HCT116 (cell line): ENCODE data around the gene RNF220. TPM values are rescaled to one million over a fixed set of nuclear protein-coding genes. Genes with fewer than 3 reads are reported as not detected.

Experiments used
- ATAC-seq: fragments of 200-7000 bp; cut with Tn5 transposase; 2 replicates; pipeline ENCODE4 v1.9.1; 2020; ENCODE audit warnings: mild to moderate bottlenecking, moderate library complexity
- BruUV-seq: library from RNA; stranded (reverse); fragments of 400-500 nt; replicated peaks from 2 replicates; lab custom pipeline; 2021; lab: Mats Ljungman, UMichigan
- CTCF ChIA-PET: fragments of 300-600 bp; sonication (Branson Sonifier 250); formaldehyde crosslinking; loops from one replicate; lab custom pipeline; 2021; ENCODE audit warnings: antibody characterized with exemption; lab: Charles Lee
- POLR2A ChIA-PET: fragments of 300-600, 350-600 bp; sonication (Branson Sonifier 250); formaldehyde crosslinking; loops from one replicate; lab custom pipeline; 2021; ENCODE audit warnings: antibody characterized with exemption; lab: Charles Lee
- RAD21 ChIA-PET, 2 experiments: fragments of 300-600 bp; sonication (Branson Sonifier 250); formaldehyde crosslinking; loops; one replicate each; lab custom pipeline; 2023; ENCODE audit warnings: low total read pairs in 2 of 2; ENCODE audit not compliant: uncharacterized antibody in 2 of 2, unreplicated experiment in 2 of 2, low non-redundant PET in 1 of 2; lab: Charles Lee
- DNase-seq: peaks from one replicate; pipeline ENCODE4 v3.0.0-alpha.2; 2010; ENCODE audit warnings: low read depth, low spot score
- H2AFZ ChIP-seq: fragments of 200-600 bp; shearing (Covaris generic), sonication (generic); 2 replicates; pipeline ENCODE4 v1.6.1; 2017; ENCODE audit warnings: low read depth, mixed run types, mixed read lengths, antibody characterized with exemption, low read length; ENCODE audit not compliant: poor library complexity, severe bottlenecking
- H3K27ac ChIP-seq: 2 replicates; pipeline ENCODE4 v1.5.1; 2012; ENCODE audit warnings: low read depth, low read length
- H3K27me3 ChIP-seq: fragments of 200-600 bp; sonication (generic); 2 replicates; pipeline ENCODE4 v1.6.1; 2016; ENCODE audit warnings: mixed run types, low read length, mixed read lengths; ENCODE audit not compliant: insufficient read depth
- H3K36me3 ChIP-seq, 2 experiments: fragments of 200-500 bp in 1 of 2; fragments of 200-600 bp in 1 of 2; sonication (Bioruptor generic) in 1 of 2; sonication (generic) in 1 of 2; 2 replicates each; pipeline versions ENCODE4 v1.5.1 to v1.6.1; 2014 to 2016; ENCODE audit warnings: low read length in 2 of 2, inconsistent platforms in 1 of 2, mixed read lengths in 1 of 2, mixed run types in 1 of 2; ENCODE audit not compliant: insufficient read depth in 2 of 2, control insufficient read depth in 1 of 2
- H3K4me1 ChIP-seq, 2 experiments: fragments of 200-600 bp in 1 of 2; sonication (generic) in 1 of 2; 2 replicates each; pipeline versions ENCODE4 v1.5.1 to v1.6.1; 2012 to 2017; ENCODE audit warnings: low read length in 2 of 2, inconsistent platforms in 1 of 2, mild to moderate bottlenecking in 1 of 2, mixed read lengths in 1 of 2, mixed run types in 1 of 2, moderate library complexity in 1 of 2; ENCODE audit not compliant: insufficient read depth in 2 of 2, control insufficient read depth in 1 of 2
- H3K4me2 ChIP-seq: fragments of 200-600 bp; sonication (generic); 2 replicates; pipeline ENCODE4 v1.6.1; 2017; ENCODE audit warnings: mixed run types, low read length, mixed read lengths
- H3K4me3 ChIP-seq, 2 experiments: fragments of 200-600 bp in 1 of 2; sonication (generic) in 1 of 2; replicated peaks in 1 of 2; 2 replicates each; pipeline ENCODE4 v1.5.1; 2011 to 2016; ENCODE audit warnings: low read length in 2 of 2, control low read depth in 1 of 2, low read depth in 1 of 2, mild to moderate bottlenecking in 1 of 2, mixed read lengths in 1 of 2, mixed run types in 1 of 2
- H3K79me2 ChIP-seq: fragments of 200-600 bp; sonication (generic); 2 replicates; pipeline ENCODE4 v1.6.1; 2017; ENCODE audit warnings: mild to moderate bottlenecking, mixed run types, low read length, moderate library complexity, mixed read lengths; ENCODE audit not compliant: insufficient read depth
- H3K9ac ChIP-seq: fragments of 200-600 bp; sonication (generic); 2 replicates; pipeline ENCODE4 v1.6.1; 2016; ENCODE audit warnings: low read length, mixed read lengths
- H3K9me2 ChIP-seq: fragments of 200-600 bp; sonication (generic), shearing (Covaris generic); 2 replicates; pipeline ENCODE4 v1.6.1; 2017; ENCODE audit warnings: mixed run types, mild to moderate bottlenecking, moderate library complexity; ENCODE audit not compliant: insufficient read depth
- H3K9me3 ChIP-seq, 2 experiments: fragments of 200-500 bp in 1 of 2; fragments of 200-600 bp in 1 of 2; sonication (Bioruptor generic) in 1 of 2; sonication (generic) in 1 of 2; 2 replicates each; pipeline ENCODE4 v1.6.1; 2014 to 2017; ENCODE audit warnings: low read length in 2 of 2, mixed read lengths in 2 of 2, inconsistent platforms in 1 of 2, low read depth in 1 of 2, mild to moderate bottlenecking in 1 of 2, mixed run types in 1 of 2, moderate library complexity in 1 of 2; ENCODE audit not compliant: control insufficient read depth in 1 of 2, insufficient read depth in 1 of 2
- H4K20me1 ChIP-seq: fragments of 200-600 bp; sonication (generic), shearing (Covaris generic); 2 replicates; pipeline ENCODE4 v1.6.1; 2017; ENCODE audit warnings: mixed run types, mild to moderate bottlenecking, moderate library complexity; ENCODE audit not compliant: insufficient read depth
- CBX3 ChIP-seq: IDR thresholded peaks from 2 replicates; pipeline ENCODE4 v1.6.1; 2012; ENCODE audit warnings: low read depth
- CEBPB ChIP-seq: IDR thresholded peaks from 2 replicates; pipeline ENCODE4 v1.6.1; 2012; ENCODE audit warnings: low read depth
- CTCF ChIP-seq, 3 experiments: fragments of 200-600 bp in 1 of 3; sonication (generic) in 1 of 3; IDR thresholded peaks in 2 of 3; conservative IDR thresholded peaks in 1 of 3; 2 replicates each; pipeline ENCODE4 v1.5.1; 2012 to 2017; ENCODE audit warnings: low read depth in 2 of 3, low read length in 2 of 3, antibody characterized with exemption in 1 of 3, borderline replicate concordance in 1 of 3, control low read depth in 1 of 3, mild to moderate bottlenecking in 1 of 3, mixed read lengths in 1 of 3, mixed run types in 1 of 3, moderate library complexity in 1 of 3; ENCODE audit not compliant: insufficient read depth in 1 of 3
- EGR1 ChIP-seq: IDR thresholded peaks from 2 replicates; pipeline ENCODE4 v1.6.1; 2012; ENCODE audit warnings: low read depth
- ELF1 ChIP-seq: IDR thresholded peaks from 2 replicates; pipeline ENCODE4 v1.6.1; 2012; ENCODE audit warnings: low read depth, borderline replicate concordance
- EZH2 ChIP-seq: fragments of 200-600 bp; sonication (generic); IDR thresholded peaks from 2 replicates; pipeline ENCODE4 v1.6.1; 2017; ENCODE audit warnings: antibody characterized with exemption, mixed run types
- EZH2phosphoT487 ChIP-seq: fragments of 200-600 bp; IDR thresholded peaks from 2 replicates; pipeline ENCODE4 v1.6.1; 2018; ENCODE audit warnings: antibody characterized with exemption, borderline replicate concordance
- JUND ChIP-seq: IDR thresholded peaks from 2 replicates; pipeline ENCODE4 v1.6.1; 2012
- MAX ChIP-seq: IDR thresholded peaks from 2 replicates; pipeline ENCODE4 v1.6.1; 2012
- POLR2A ChIP-seq: IDR thresholded peaks from 2 replicates; pipeline ENCODE4 v1.7.0; 2011; ENCODE audit warnings: borderline replicate concordance; ENCODE audit not compliant: insufficient read depth, insufficient read length; ENCODE audit errors: extremely low read depth
- RAD21 ChIP-seq: IDR thresholded peaks from 2 replicates; pipeline ENCODE4 v1.6.1; 2012; ENCODE audit warnings: low read depth, mild to moderate bottlenecking
- SIN3A ChIP-seq: IDR thresholded peaks from 2 replicates; pipeline ENCODE4 v1.6.1; 2012; ENCODE audit warnings: low read depth
- SP1 ChIP-seq: IDR thresholded peaks from 2 replicates; pipeline ENCODE4 v1.6.1; 2012; ENCODE audit warnings: low read depth
- SRF ChIP-seq: IDR thresholded peaks from 2 replicates; pipeline ENCODE4 v1.6.1; 2012; ENCODE audit warnings: low read depth
- TCF7L2 ChIP-seq: IDR thresholded peaks from 2 replicates; pipeline ENCODE4 v1.7.0; 2011; ENCODE audit warnings: borderline replicate concordance, inconsistent platforms; ENCODE audit not compliant: insufficient read depth, insufficient read length; ENCODE audit errors: extremely low read depth
- YY1 ChIP-seq: IDR thresholded peaks from 2 replicates; pipeline ENCODE4 v1.6.1; 2011; ENCODE audit warnings: low read length, low read depth, moderate library complexity, mild to moderate bottlenecking; ENCODE audit not compliant: insufficient replicate concordance; ENCODE audit errors: extremely low read depth
- ZBTB33 ChIP-seq: IDR thresholded peaks from 2 replicates; pipeline ENCODE4 v1.6.1; 2011; ENCODE audit warnings: mild to moderate bottlenecking, low read length, moderate library complexity; ENCODE audit not compliant: insufficient replicate concordance; ENCODE audit errors: extremely low read depth
- ZFX ChIP-seq: fragments of 450-650 bp; IDR thresholded peaks from 2 replicates; pipeline ENCODE4 v1.6.1; 2017
- intact Hi-C: fragments of 100-400 bp; cut with micrococcal nuclease; formaldehyde crosslinking; loops from 2 replicates; pipeline ENCODE4 v1.10.0; 2022
- total RNA-seq: library from RNA; stranded (reverse); gene quantifications from one replicate; pipeline ENCODE4 v1.2.1, GENCODE V29; 2021; ENCODE audit not compliant: unreplicated experiment

The RNF220 gene
- total RNA-seq, 1 experiment from 2014 or later, result 84.5 TPM

GRCh38 chr1:44594353-44594752 lies 189.3 kb downstream of the RNF220 start:
- RAD21 ChIA-PET, result interaction anchor here (0.8 to 2.7 kb wide), 4 partner anchors 216 to 267 kb away, joined by 3 to 24 read pairs (median 13); no protein-coding TSS in a partner anchor
- Histone ChIP-seq H3K79me2 (no peaks in the 10 kb centered on the region), H3K9me2 (no peaks in the 10 kb centered on the region), H3K4me1 (peaks cover 0 to 3% of the 10 kb centered on the region in 2 experiments; a peak in 1 of 4 replicates), H3K27me3 (peaks cover 12% of the 10 kb centered on the region; the same call in 1 of the 2 replicates), H3K9ac (no peak overlapping the region), H3K4me2 (no peak overlapping the region), H4K20me1 (no peaks in the 10 kb centered on the region), H2AFZ (no peak overlapping the region), H3K27ac (no peak overlapping the region), H3K4me3 (no peak overlapping the region), H3K9me3 (no peaks in the 10 kb centered on the region), H3K36me3 (no peaks in the 10 kb centered on the region)
- DNase-seq (no peak), ATAC-seq (no peak)
- POLR2A ChIA-PET, result no interaction called here
- CTCF ChIA-PET, result interaction anchor here (0.6 to 5.4 kb wide), 11 partner anchors 10 to 377 kb away, joined by 3 to 96 read pairs (median 7); no protein-coding TSS in a partner anchor
- BruUV-seq, result no TSS peak
- intact Hi-C loops, result loop anchor here (2.0 kb wide), 1 partner anchor 378 kb away; no protein-coding TSS in a partner anchor
- TF ChIP-seq MAX, result no peak
- no peak for TF ChIP-seq TCF7L2
- TF ChIP-seq YY1, result no peak
- TF ChIP-seq JUND, result no peak
- TF ChIP-seq CBX3, result no peak
- no peak for TF ChIP-seq ZBTB33
- TF ChIP-seq ZFX, result no peak
- no peak for TF ChIP-seq SP1
- no peak for TF ChIP-seq CEBPB
- no peak for TF ChIP-seq ELF1
- TF ChIP-seq SIN3A, result no peak
- no peak for TF ChIP-seq SRF
- TF ChIP-seq EZH2phosphoT487, result no peak
- TF ChIP-seq EGR1, result no peak
- TF ChIP-seq POLR2A, result no peak
- no peak for TF ChIP-seq CTCF (IDR thresholded peaks at IDR 0.05 in 2 of 3, conservative IDR thresholded peaks at IDR 0.05 in 1 of 3; ENCODE audit: borderline replicate concordance in 1 of 3, insufficient read depth in 1 of 3, low read depth in 2 of 3, low read length in 2 of 3)
- no peak for TF ChIP-seq EZH2
- no peak for TF ChIP-seq RAD21
